HepG2 (cell line): ENCODE data around the gene ABHD2. TPM values are rescaled to one million over a fixed set of nuclear protein-coding genes. Genes with fewer than 3 reads are reported as not detected.
A peak's percentile ranks its signal among the peaks of the same experiment; 100 is the strongest.
"Not testable (repeated sequence)": the region's sequence is repeated elsewhere in the genome, so short reads cannot be mapped to it uniquely, and the experiment has no call there.

Experiments
- ATAC-seq: fragments of 200-7000 bp; cut with Tn5 transposase; 3 replicates; pipeline ENCODE4 v1.9.1; 2020; ENCODE audit warnings: mild to moderate bottlenecking, moderate library complexity
- BruUV-seq: library from RNA; stranded (reverse); fragments of 400-500 nt; replicated peaks from 2 replicates; lab custom pipeline; 2021; lab: Mats Ljungman, UMichigan
- CTCF ChIA-PET: fragments of 300-600 bp; formaldehyde crosslinking; extraction: SDS; loops from one replicate; lab custom pipeline; 2021; ENCODE audit warnings: low total read pairs, inconsistent platforms, low intra/inter-chr PET ratio; lab: Yijun Ruan, JAX
- POLR2A ChIA-PET: fragments of 350-600 bp; sonication (Branson Sonifier 250); formaldehyde crosslinking; loops from one replicate; lab custom pipeline; 2020; ENCODE audit warnings: antibody characterized with exemption, inconsistent platforms; lab: Yijun Ruan, JAX
- DNase-seq: peaks from one replicate; pipeline ENCODE4 v3.0.0-alpha.2; 2015; ENCODE audit warnings: low spot score
- FAIRE-seq: peaks from 3 replicates; lab custom pipeline; 2011; peaks lifted over from hg19 to GRCh38; lab: Jason Lieb, UNC
- H2AFZ ChIP-seq: one replicate; pipeline ENCODE4 v1.6.1; 2011; ENCODE audit warnings: low read length, inconsistent platforms
- H3K27ac ChIP-seq: fragments of 300-600 bp; 3 replicates; pipeline ENCODE4 v1.8.0; 2011; ENCODE audit warnings: mixed run types, mild to moderate bottlenecking, mixed read lengths, low read length, inconsistent platforms; ENCODE audit not compliant: insufficient read depth; ENCODE audit errors: extremely low read length
- H3K27me3 ChIP-seq, 2 experiments: fragments of 200-600 bp in 1 of 2; 2 replicates in 1 of 2; 3 replicates in 1 of 2; pipeline versions ENCODE4 v1.6.0 to v1.8.0; 2011; ENCODE audit warnings: low read length in 2 of 2, mild to moderate bottlenecking in 2 of 2, moderate library complexity in 2 of 2, inconsistent platforms in 1 of 2; ENCODE audit not compliant: insufficient read depth in 2 of 2, control insufficient read depth in 1 of 2
- H3K36me3 ChIP-seq, 2 experiments: fragments of 200-600 bp in 1 of 2; replicated peaks in 1 of 2; 2 replicates in 1 of 2; 3 replicates in 1 of 2; pipeline versions ENCODE4 v1.5.1 to v1.8.0; 2011; ENCODE audit warnings: low read length in 2 of 2, inconsistent platforms in 1 of 2; ENCODE audit not compliant: insufficient read depth in 2 of 2, control insufficient read depth in 1 of 2
- H3K4me1 ChIP-seq: 2 replicates; pipeline ENCODE4 v1.5.1; 2012; ENCODE audit warnings: low read length, inconsistent platforms; ENCODE audit not compliant: insufficient read depth
- H3K4me2 ChIP-seq: 2 replicates; pipeline ENCODE4 v1.6.0; 2011; ENCODE audit warnings: low read depth, low read length, inconsistent platforms
- H3K4me3 ChIP-seq, 3 experiments: fragments of 200-600 bp in 1 of 3; sonication (generic), shearing (Covaris generic) in 1 of 3; replicated peaks in 1 of 3; 2 replicates each; pipeline ENCODE4 v1.5.1; 2011 to 2016; ENCODE audit warnings: low read length in 3 of 3, inconsistent platforms in 2 of 3, low read depth in 2 of 3, mild to moderate bottlenecking in 2 of 3, control low read depth in 1 of 3, mixed read lengths in 1 of 3; ENCODE audit not compliant: insufficient read depth in 1 of 3
- H3K79me2 ChIP-seq: one replicate; pipeline ENCODE4 v1.6.1; 2011; ENCODE audit warnings: low read length, inconsistent platforms; ENCODE audit not compliant: insufficient read depth
- H3K9ac ChIP-seq: 2 replicates; pipeline ENCODE4 v1.6.0; 2011; ENCODE audit warnings: mild to moderate bottlenecking, low read depth, low read length, inconsistent platforms; ENCODE audit not compliant: insufficient read depth
- H3K9me3 ChIP-seq: 2 replicates; pipeline ENCODE4 v1.5.1; 2012; ENCODE audit warnings: mild to moderate bottlenecking, low read length
- H4K20me1 ChIP-seq: 2 replicates; pipeline ENCODE4 v1.6.0; 2011; ENCODE audit warnings: inconsistent platforms, mild to moderate bottlenecking, low read length, moderate library complexity; ENCODE audit not compliant: insufficient read depth
- ZNF224 ChIP-seq: sonication (generic); formaldehyde crosslinking; IDR thresholded peaks from 2 replicates; pipeline ENCODE4 v1.5.0; 2020; ENCODE audit warnings: mild to moderate bottlenecking, missing genetic modification reagents
- ZNF530 ChIP-seq: sonication (generic); formaldehyde crosslinking; IDR thresholded peaks from 2 replicates; pipeline ENCODE4 v1.5.0; 2020; ENCODE audit warnings: low read depth, mild to moderate bottlenecking, missing genetic modification reagents
- ZNF547 ChIP-seq: sonication (generic); formaldehyde crosslinking; IDR thresholded peaks from 2 replicates; pipeline ENCODE4 v1.5.1; 2020; ENCODE audit warnings: mild to moderate bottlenecking, missing genetic modification reagents
- WGBS: methylation state at CpG from one replicate; pipeline ENCODE4 v1.1.6; 2017; ENCODE audit warnings: low lambda C conversion rate; 5-methylcytosine and 5-hydroxymethylcytosine counted together
- in situ Hi-C: cut with HindIII; loops from 2 replicates; pipeline ENCODE4 v1.10.0; 2017; ENCODE audit warnings: low pct_unique_long_range_greater_than_20kb; ENCODE audit not compliant: extremely low pct_ligation_motif_present
- intact Hi-C: fragments of 100-400 bp; cut with micrococcal nuclease; formaldehyde crosslinking; loops from one replicate; pipeline ENCODE4 v1.10.0; 2022; ENCODE audit not compliant: unreplicated experiment
- polyA plus RNA-seq, 8 experiments: library from polyadenylated mRNA; depleted of rRNA in 3 of 8; stranded (reverse) in 7 of 8; unstranded in 1 of 8; fragments of >200 nt; fragmentation: Illumina TruSeq in 4 of 8; extraction: Trizol in 4 of 8; gene quantifications; 2 replicates each; pipeline versions ENCODE4 v1.2.1 to v1.2.3, GENCODE V29; 2011 to 2016; ENCODE audit warnings: low read depth in 4 of 8, missing spikeins in 1 of 8, mixed read lengths in 1 of 8; ENCODE audit not compliant: insufficient read depth in 1 of 8
- total RNA-seq, 5 experiments: library from RNA; depleted of rRNA; stranded (reverse); fragments of >200 nt; fragmentation: Illumina TruSeq; extraction: Trizol; gene quantifications; 2 replicates each; pipeline ENCODE4 v1.2.3, GENCODE V29; 2016; ENCODE audit warnings: low read depth in 1 of 5
- TF ChIP-seq, protein P1 (sequence below): sonication (generic); formaldehyde crosslinking; IDR thresholded peaks from 2 replicates; pipeline ENCODE4 v1.4.0; 2020; ENCODE audit warnings: missing genetic modification reagents, mild to moderate bottlenecking, borderline replicate concordance
- TF ChIP-seq, protein P2 (sequence below): IDR thresholded peaks from 2 replicates; pipeline ENCODE4 v1.6.1; 2012; ENCODE audit warnings: inconsistent platforms
- TF ChIP-seq, protein P3 (sequence below): fragments of 450-650 bp; IDR thresholded peaks from 2 replicates; pipeline ENCODE4 v1.6.1; 2017
- TF ChIP-seq, protein P4 (sequence below): IDR thresholded peaks from 2 replicates; pipeline ENCODE4 v1.6.1; 2016; ENCODE audit warnings: missing compliant biosample characterization, missing genetic modification reagents, borderline replicate concordance
- TF ChIP-seq, protein P5 (sequence below): sonication (generic); formaldehyde crosslinking; IDR thresholded peaks from 2 replicates; pipeline ENCODE4 v1.5.1; 2020; ENCODE audit warnings: missing genetic modification reagents, mild to moderate bottlenecking, borderline replicate concordance

Gene ABHD2
- total and polyA plus RNA-seq, 2 of the 13 experiments (the other 11 are each of a cell fraction or from before 2014, with no cell fraction given) = 14.8 to 22.4 TPM

DNA sequence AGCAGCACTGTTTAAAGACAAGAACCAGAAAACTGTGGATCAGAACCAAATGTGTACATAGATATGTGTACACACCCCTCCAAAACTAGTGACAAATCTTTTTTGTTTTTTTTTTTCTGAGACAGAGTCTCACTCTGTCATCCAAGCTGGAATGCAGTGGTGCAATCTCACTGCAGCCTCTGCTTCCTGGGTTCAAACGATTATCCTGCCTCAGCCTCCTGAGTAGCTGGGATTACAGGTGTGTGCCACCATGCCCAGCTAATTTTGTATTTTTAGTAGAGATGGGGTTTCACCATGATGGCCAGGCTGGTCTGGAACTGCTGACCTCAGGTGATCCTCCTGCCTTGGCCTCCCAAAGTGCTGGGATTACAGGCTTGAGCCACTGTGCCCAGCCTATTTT lies 2.3 kb upstream of the ABHD2 start (continued):
- TF ChIP-seq, protein P1, sequence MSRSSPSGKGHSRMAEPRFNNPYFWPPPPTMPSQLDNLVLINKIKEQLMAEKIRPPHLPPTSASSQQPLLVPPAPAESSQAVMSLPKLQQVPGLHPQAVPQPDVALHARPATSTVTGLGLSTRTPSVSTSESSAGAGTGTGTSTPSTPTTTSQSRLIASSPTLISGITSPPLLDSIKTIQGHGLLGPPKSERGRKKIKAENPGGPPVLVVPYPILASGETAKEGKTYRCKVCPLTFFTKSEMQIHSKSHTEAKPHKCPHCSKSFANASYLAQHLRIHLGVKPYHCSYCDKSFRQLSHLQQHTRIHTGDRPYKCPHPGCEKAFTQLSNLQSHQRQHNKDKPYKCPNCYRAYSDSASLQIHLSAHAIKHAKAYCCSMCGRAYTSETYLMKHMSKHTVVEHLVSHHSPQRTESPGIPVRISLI (CRISPR knock-in tag) = peak; percentile 29; the same call in 1 of the 2 replicates

DNA sequence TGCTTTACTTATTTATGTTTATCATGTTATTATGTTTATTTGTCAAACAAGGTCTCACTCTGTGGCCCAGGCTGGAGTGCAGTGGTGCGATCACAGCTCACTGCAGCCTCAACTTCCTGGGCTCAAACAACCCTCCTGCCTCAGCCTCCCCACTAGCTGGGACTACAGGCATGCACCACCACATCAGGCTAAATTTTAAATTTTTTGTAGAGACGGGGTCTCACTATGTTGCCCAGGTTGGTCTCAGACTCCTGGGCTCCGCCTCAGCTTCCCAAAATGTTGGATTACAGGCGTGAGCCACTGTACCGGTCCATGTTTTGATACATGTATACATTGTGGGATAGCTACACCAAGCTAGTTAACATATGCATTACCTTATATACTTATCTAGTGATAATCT lies 1.9 kb upstream of the ABHD2 start:
- H3K27ac ChIP-seq, H3K4me3 ChIP-seq, intact Hi-C loops, H3K36me3 ChIP-seq, H2AFZ ChIP-seq, H3K27me3 ChIP-seq, ATAC-seq, H4K20me1 ChIP-seq, FAIRE-seq, DNase-seq, CTCF ChIA-PET, H3K9ac ChIP-seq, H3K9me3 ChIP-seq, H3K4me2 ChIP-seq, in situ Hi-C loops, BruUV-seq, H3K79me2 ChIP-seq: not testable (repeated sequence)
- H3K4me1 ChIP-seq = peaks cover 61% of the 10 kb centered on the region
- WGBS = 88% methylated on average over 5 of the region's 5 CpGs
- POLR2A ChIA-PET = interaction anchor here (0.7 kb wide), 1 partner anchor 15 kb away, joined by 5 read pairs; no protein-coding TSS in a partner anchor

DNA sequence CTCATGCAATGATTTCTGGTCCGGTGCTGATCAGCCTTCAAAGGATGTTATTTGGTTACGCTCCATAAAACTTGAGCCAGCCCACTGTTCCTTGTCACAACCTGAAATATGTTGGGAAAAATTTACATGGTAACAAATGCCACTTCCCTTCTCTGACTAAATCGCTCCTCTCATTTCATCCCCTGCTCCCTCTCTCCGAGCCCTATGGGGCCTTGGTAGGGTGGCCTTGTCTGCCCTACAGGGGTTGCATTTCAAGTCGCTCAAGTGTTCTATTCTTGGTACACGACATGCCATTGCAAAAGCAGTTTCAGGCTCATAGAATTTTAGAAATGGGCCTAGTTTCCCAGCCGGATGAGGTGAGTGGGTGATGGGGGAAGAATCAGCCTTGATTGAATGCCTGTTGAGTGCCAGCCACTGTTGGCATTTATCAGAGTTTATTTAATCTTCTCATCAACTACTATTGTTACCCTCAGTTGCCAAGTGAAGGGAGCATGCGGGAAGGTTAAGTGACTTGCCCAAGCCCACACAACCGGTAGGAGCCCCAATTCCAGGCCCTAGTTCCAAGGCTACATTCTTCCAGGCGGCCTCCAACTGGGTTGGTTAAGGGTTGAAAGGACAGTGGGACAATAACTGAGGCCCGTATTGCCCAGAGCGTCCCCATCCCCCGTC lies 961 bp upstream of the ABHD2 start:
- Histone ChIP-seq H3K9me3 (no peaks in the 10 kb centered on the region), H3K9ac (peak overlapping the region; percentile 65), H3K27me3 (no peaks in the 10 kb centered on the region), H3K4me1 (peaks cover 70% of the 10 kb centered on the region), H3K27ac (peak overlapping the region; percentile 45), H3K36me3 (no peaks in the 10 kb centered on the region), H3K79me2 (peaks cover 16% of the 10 kb centered on the region), H2AFZ (no peak overlapping the region), H3K4me3 (peak overlapping the region; percentile 45 to 72 (median 46); a peak in 5 of 6 replicates), H4K20me1 (no peaks in the 10 kb centered on the region), H3K4me2 (peak overlapping the region; percentile 88)
- ChIA-PET CTCF (no interaction called here), POLR2A (interaction anchor here (0.7 to 2.8 kb wide), 18 partner anchors 8 to 135 kb away, joined by 3 to 41 read pairs (median 10); no protein-coding TSS in a partner anchor)
- BruUV-seq = TSS peak; percentile 77
- ATAC-seq = no peak; the same call in 2 of the 3 replicates
- in situ Hi-C loops (no loop called here), intact Hi-C loops (no loop called here)
- DNase-seq = no peak
- FAIRE-seq = no peak
- WGBS = 51% methylated on average over 10 of the region's 13 CpGs
- TF ChIP-seq ZNF547 (0 out of 2 replicates have a peak, but pooled peaks have one; percentile 57), ZNF224 (no peak), ZNF530 (CRISPR knock-in tag) (no peak)
- TF ChIP-seq, protein P2, sequence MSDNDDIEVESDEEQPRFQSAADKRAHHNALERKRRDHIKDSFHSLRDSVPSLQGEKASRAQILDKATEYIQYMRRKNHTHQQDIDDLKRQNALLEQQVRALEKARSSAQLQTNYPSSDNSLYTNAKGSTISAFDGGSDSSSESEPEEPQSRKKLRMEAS = no peak
- TF ChIP-seq, protein P3, sequence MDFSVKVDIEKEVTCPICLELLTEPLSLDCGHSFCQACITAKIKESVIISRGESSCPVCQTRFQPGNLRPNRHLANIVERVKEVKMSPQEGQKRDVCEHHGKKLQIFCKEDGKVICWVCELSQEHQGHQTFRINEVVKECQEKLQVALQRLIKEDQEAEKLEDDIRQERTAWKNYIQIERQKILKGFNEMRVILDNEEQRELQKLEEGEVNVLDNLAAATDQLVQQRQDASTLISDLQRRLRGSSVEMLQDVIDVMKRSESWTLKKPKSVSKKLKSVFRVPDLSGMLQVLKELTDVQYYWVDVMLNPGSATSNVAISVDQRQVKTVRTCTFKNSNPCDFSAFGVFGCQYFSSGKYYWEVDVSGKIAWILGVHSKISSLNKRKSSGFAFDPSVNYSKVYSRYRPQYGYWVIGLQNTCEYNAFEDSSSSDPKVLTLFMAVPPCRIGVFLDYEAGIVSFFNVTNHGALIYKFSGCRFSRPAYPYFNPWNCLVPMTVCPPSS = no peak
- TF ChIP-seq, protein P4, sequence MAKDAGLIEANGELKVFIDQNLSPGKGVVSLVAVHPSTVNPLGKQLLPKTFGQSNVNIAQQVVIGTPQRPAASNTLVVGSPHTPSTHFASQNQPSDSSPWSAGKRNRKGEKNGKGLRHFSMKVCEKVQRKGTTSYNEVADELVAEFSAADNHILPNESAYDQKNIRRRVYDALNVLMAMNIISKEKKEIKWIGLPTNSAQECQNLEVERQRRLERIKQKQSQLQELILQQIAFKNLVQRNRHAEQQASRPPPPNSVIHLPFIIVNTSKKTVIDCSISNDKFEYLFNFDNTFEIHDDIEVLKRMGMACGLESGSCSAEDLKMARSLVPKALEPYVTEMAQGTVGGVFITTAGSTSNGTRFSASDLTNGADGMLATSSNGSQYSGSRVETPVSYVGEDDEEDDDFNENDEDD (CRISPR knock-in tag) = no peak
- TF ChIP-seq, protein P5, sequence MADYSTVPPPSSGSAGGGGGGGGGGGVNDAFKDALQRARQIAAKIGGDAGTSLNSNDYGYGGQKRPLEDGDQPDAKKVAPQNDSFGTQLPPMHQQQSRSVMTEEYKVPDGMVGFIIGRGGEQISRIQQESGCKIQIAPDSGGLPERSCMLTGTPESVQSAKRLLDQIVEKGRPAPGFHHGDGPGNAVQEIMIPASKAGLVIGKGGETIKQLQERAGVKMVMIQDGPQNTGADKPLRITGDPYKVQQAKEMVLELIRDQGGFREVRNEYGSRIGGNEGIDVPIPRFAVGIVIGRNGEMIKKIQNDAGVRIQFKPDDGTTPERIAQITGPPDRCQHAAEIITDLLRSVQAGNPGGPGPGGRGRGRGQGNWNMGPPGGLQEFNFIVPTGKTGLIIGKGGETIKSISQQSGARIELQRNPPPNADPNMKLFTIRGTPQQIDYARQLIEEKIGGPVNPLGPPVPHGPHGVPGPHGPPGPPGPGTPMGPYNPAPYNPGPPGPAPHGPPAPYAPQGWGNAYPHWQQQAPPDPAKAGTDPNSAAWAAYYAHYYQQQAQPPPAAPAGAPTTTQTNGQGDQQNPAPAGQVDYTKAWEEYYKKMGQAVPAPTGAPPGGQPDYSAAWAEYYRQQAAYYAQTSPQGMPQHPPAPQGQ (CRISPR knock-in tag) = no peak
